Measurements from ENCODE around the gene YIF1B.

YIF1B gene

DNA sequence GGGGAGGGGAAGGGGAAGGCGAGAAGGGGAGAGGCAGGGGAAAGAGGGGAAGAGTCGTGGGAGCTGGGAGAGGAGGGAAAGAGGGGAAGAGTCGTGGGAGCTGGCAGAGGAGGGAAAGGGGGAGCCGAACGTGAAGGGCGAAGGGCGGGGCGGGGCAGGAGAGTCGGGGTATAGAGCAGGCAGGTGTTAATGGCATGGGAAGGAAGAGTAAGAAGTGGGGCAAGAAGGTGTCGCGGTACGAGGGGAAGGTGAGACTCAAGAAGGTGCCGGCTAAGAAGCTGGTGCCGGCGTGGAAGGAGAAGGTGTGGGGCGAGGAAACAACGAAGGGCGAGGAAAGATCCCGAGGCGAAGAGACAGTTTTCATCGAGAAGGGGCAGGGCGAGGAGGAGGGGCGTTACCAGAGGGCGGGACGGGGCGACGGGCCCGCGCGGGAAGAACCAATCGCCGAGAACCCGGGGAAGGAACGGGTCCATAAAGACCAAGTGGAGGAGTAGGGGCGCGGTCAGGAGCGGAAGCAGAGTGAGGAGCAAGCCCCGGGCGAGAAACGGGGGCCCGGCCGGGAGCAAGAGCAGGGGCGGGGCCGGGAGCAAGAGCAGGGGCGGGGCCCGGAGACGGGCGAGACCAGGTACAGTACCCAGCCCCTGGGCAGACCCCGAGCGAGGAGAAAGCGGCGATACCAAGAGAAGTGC is 20.3 kb upstream of the YIF1B start:
- H2AFZ ChIP-seq (ENCODE audit: low read depth, low read length), result peak overlapping the region; percentile 86
- peak overlapping the region; percentile 65 for H3K9ac ChIP-seq (ENCODE audit: low read depth, low read length)
- DNase-seq (peak; percentile 96), ATAC-seq (ENCODE audit: insufficient read depth, low read depth) (peak; percentile 81)
- peaks cover 5% of the 10 kb centered on the region for H4K20me1 ChIP-seq (ENCODE audit: insufficient read depth, low read length)
- peak overlapping the region; percentile 59 to 72 for H3K4me3 ChIP-seq (ENCODE audit: low read depth in 1 of 2, low read length in 2 of 2)
- H3K79me2 ChIP-seq (ENCODE audit: insufficient read depth, low read length), result peaks cover 4% of the 10 kb centered on the region; the same call in 1 of the 2 replicates
- no peaks in the 10 kb centered on the region for H3K9me3 ChIP-seq (ENCODE audit: insufficient read depth, low read length, severe bottlenecking)
- peak overlapping the region; percentile 98 for H3K27ac ChIP-seq (ENCODE audit: low read length)
- no peak for TF ChIP-seq CTCF (IDR thresholded peaks at IDR 0.05; ENCODE audit: borderline replicate concordance, extremely low read depth, low read length, poor library complexity, severe bottlenecking)
- H3K36me3 ChIP-seq (ENCODE audit: insufficient read depth, low read length), result peaks cover 10% of the 10 kb centered on the region
- peaks cover 23% of the 10 kb centered on the region for H3K4me1 ChIP-seq (ENCODE audit: insufficient read depth, low read length)
- peak overlapping the region; percentile 95 for H3K4me2 ChIP-seq (ENCODE audit: insufficient read depth, low read length)
- no peaks in the 10 kb centered on the region for H3K27me3 ChIP-seq (ENCODE audit: insufficient read depth, low read length, poor library complexity)

- no peaks in the 10 kb centered on the region for H3K27me3 ChIP-seq (ENCODE audit: insufficient read depth, low read length, poor library complexity)
- no peak for TF ChIP-seq EZH2 (IDR thresholded peaks at IDR 0.05; ENCODE audit: borderline replicate concordance, low read depth, low read length, severe bottlenecking)
- no peak for TF ChIP-seq CTCF (IDR thresholded peaks at IDR 0.05; ENCODE audit: borderline replicate concordance, extremely low read depth, low read length, poor library complexity, severe bottlenecking)
- no peak overlapping the region for H3K27ac ChIP-seq (ENCODE audit: low read length)
- no peak overlapping the region for H3K4me2 ChIP-seq (ENCODE audit: insufficient read depth, low read length)
- H4K20me1 ChIP-seq (ENCODE audit: insufficient read depth, low read length), result peaks cover 5% of the 10 kb centered on the region
- no peak overlapping the region for H3K9ac ChIP-seq (ENCODE audit: low read depth, low read length)
- no peak overlapping the region for H2AFZ ChIP-seq (ENCODE audit: low read depth, low read length)
- H3K79me2 ChIP-seq (ENCODE audit: insufficient read depth, low read length), result peaks cover 4% of the 10 kb centered on the region; the same call in 1 of the 2 replicates
- H3K36me3 ChIP-seq (ENCODE audit: insufficient read depth, low read length), result peaks cover 4% of the 10 kb centered on the region
- DNase-seq (no peak), ATAC-seq (ENCODE audit: insufficient read depth, low read depth) (no peak)
- no peaks in the 10 kb centered on the region for H3K9me3 ChIP-seq (ENCODE audit: insufficient read depth, low read length, severe bottlenecking)
- peaks cover 23% of the 10 kb centered on the region for H3K4me1 ChIP-seq (ENCODE audit: insufficient read depth, low read length)
- no peak overlapping the region for H3K4me3 ChIP-seq (ENCODE audit: low read depth in 1 of 2, low read length in 2 of 2)
Measured at GRCh38 chr19:38333245-38333644, 17.5 kb upstream of the YIF1B start.

DNA sequence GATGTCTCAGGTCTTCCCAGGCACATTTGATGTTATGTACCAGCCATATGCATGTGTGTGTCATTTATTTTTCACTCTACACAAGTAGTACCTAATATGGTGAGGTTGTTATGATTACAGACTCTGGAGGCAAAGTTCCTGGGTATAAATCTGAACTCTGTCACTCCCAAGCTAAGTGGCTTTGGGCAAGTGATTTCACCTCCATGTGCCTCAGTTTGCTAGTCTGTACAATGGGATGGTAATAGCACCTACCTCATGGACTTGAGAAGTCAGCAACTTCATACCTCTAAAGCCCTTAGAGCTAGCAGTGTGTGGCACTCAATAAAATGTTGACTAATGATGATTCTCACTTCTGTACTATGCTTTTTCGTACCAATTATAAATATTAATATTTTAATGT is 16.0 kb upstream of the YIF1B start:
- Histone ChIP-seq H4K20me1 (ENCODE audit: insufficient read depth, low read length) (no peaks in the 10 kb centered on the region), H3K9ac (ENCODE audit: low read depth, low read length) (no peak overlapping the region), H3K27me3 (ENCODE audit: insufficient read depth, low read length, poor library complexity) (no peaks in the 10 kb centered on the region), H3K79me2 (ENCODE audit: insufficient read depth, low read length) (no peaks in the 10 kb centered on the region), H3K4me1 (ENCODE audit: insufficient read depth, low read length) (peaks cover 12% of the 10 kb centered on the region; the same call in 1 of the 2 replicates), H3K9me3 (ENCODE audit: insufficient read depth, low read length, severe bottlenecking) (no peaks in the 10 kb centered on the region), H3K4me3 (ENCODE audit: low read depth in 1 of 2, low read length in 2 of 2) (no peak overlapping the region), H2AFZ (ENCODE audit: low read depth, low read length) (no peak overlapping the region), H3K27ac (ENCODE audit: low read length) (no peak overlapping the region), H3K36me3 (ENCODE audit: insufficient read depth, low read length) (no peaks in the 10 kb centered on the region), H3K4me2 (ENCODE audit: insufficient read depth, low read length) (no peak overlapping the region)
- DNase-seq, result no peak
- no peak for ATAC-seq (ENCODE audit: insufficient read depth, low read depth)
- no peak for TF ChIP-seq CTCF (IDR thresholded peaks at IDR 0.05; ENCODE audit: borderline replicate concordance, extremely low read depth, low read length, poor library complexity, severe bottlenecking)
- no peak for TF ChIP-seq EZH2 (IDR thresholded peaks at IDR 0.05; ENCODE audit: borderline replicate concordance, low read depth, low read length, severe bottlenecking)

Data from DND-41 (cell line).